HepG2 (cell line): ENCODE results near the gene NES.

Experiments
- ASH2L ChIP-seq: fragments of 300-600, 200-600 bp; sonication (generic); IDR thresholded peaks from 2 replicates; pipeline ENCODE4 v1.7.0; 2017; ENCODE audit warnings: low read depth, mild to moderate bottlenecking, moderate library complexity, mixed read lengths, low read length; ENCODE audit not compliant: insufficient read length
- CCAR2 ChIP-seq: fragments of 200-400 bp; formaldehyde crosslinking; optimal IDR thresholded peaks from 2 replicates; pipeline ENCODE3; 2018; ENCODE audit warnings: low read depth, mild to moderate bottlenecking, low read length, moderate library complexity
- CENPT ChIP-seq: sonication (generic); formaldehyde crosslinking; IDR thresholded peaks from 2 replicates; pipeline ENCODE4 v1.8.0; 2022; ENCODE audit warnings: low read depth, mild to moderate bottlenecking, moderate library complexity, missing genetic modification reagents
- CTCF ChIP-seq: sonication (generic); formaldehyde crosslinking; IDR thresholded peaks from 2 replicates; pipeline ENCODE4 v1.5.0; 2020; ENCODE audit warnings: mild to moderate bottlenecking, missing genetic modification reagents, moderate library complexity
- GABPA ChIP-seq, 2 experiments: IDR thresholded peaks; 2 replicates each; pipeline ENCODE4 v1.6.1; 2011 to 2016; ENCODE audit warnings: low read depth in 2 of 2, low read length in 1 of 2, missing biosample characterization in 1 of 2, missing genetic modification characterization in 1 of 2
- MYC ChIP-seq: sonication (generic); formaldehyde crosslinking; IDR thresholded peaks from 2 replicates; pipeline ENCODE4 v1.9.0; 2021; ENCODE audit warnings: missing genetic modification reagents, borderline replicate concordance
- ZFP36L2 ChIP-seq: sonication (generic); formaldehyde crosslinking; IDR thresholded peaks from 2 replicates; pipeline ENCODE4 v1.4.0; 2020; ENCODE audit warnings: missing genetic modification reagents
- ZNF20 ChIP-seq: sonication (generic); formaldehyde crosslinking; IDR thresholded peaks from 2 replicates; pipeline ENCODE4 v1.4.0; 2020; ENCODE audit warnings: mild to moderate bottlenecking, moderate library complexity, missing genetic modification reagents
- ZNF792 ChIP-seq: IDR thresholded peaks from 2 replicates; pipeline ENCODE4 v1.6.1; 2016

- no peak for TF ChIP-seq ZFP36L2 (CRISPR knock-in tag)
- no peak for TF ChIP-seq GABPA (IDR thresholded peaks at IDR 0.05; ENCODE audit: low read depth, low read length)
- TF ChIP-seq GABPA (CRISPR knock-in tag; IDR thresholded peaks at IDR 0.05; ENCODE audit: low read depth), result no peak
- TF ChIP-seq CENPT, result no peak
- no peak for TF ChIP-seq CTCF
- TF ChIP-seq ZNF792, result no peak
- no peak for TF ChIP-seq ZNF20 (CRISPR knock-in tag)
- TF ChIP-seq ASH2L, result no peak
- TF ChIP-seq MYC (CRISPR knock-in tag), result no peak
- no peak for TF ChIP-seq CCAR2
These were observed 6.4 kb downstream of the NES start for GRCh38 chr1:156670791-156671190.
